ENCODE measurements around the gene ADAMTS2.

The ADAMTS2 gene

GRCh38 chr5:179270581-179271427 is 74.5 kb downstream of the ADAMTS2 start:
- Histone ChIP-seq H3K27ac (ENCODE audit: low read depth in 2 of 2, low read length in 2 of 2) (peak overlapping the region in 1 of 2 donors; percentile 32), H3K4me1 (ENCODE audit: control insufficient read depth in 2 of 2, insufficient read depth in 2 of 2, low read length in 2 of 2) (peaks cover 6% of the 10 kb centered on the region in 2 donors), H3K9me3 (ENCODE audit: control insufficient read depth in 2 of 2, low read length in 2 of 2) (no peaks in the 10 kb centered on the region)

GRCh38 chr5:179269781-179270543 is 75.3 kb downstream of the ADAMTS2 start:
- H3K27me3 ChIP-seq (ENCODE audit: control insufficient read depth in 2 of 2, insufficient read depth in 2 of 2, low read length in 2 of 2): no peaks in the 10 kb centered on the region
- no peak overlapping the region for H3K4me3 ChIP-seq (ENCODE audit: low read length in 2 of 2)
- no peak overlapping the region for H3K9ac ChIP-seq (ENCODE audit: low read depth in 1 of 2, low read length in 2 of 2)
- H3K4me1 ChIP-seq (ENCODE audit: control insufficient read depth in 2 of 2, insufficient read depth in 2 of 2, low read length in 2 of 2): peaks cover 3 to 6% of the 10 kb centered on the region in 2 donors
- no peaks in the 10 kb centered on the region for H3K9me3 ChIP-seq (ENCODE audit: control insufficient read depth in 2 of 2, low read length in 2 of 2)
- H3K36me3 ChIP-seq (ENCODE audit: control insufficient read depth in 2 of 2, insufficient read depth in 2 of 2, low read length in 2 of 2): no peaks in the 10 kb centered on the region
- H3K27ac ChIP-seq (ENCODE audit: low read depth in 2 of 2, low read length in 2 of 2): no peak overlapping the region

More at GRCh38 chr5:179270581-179271427, 74.5 kb downstream of the ADAMTS2 start:
- no peaks in the 10 kb centered on the region for H3K27me3 ChIP-seq (ENCODE audit: control insufficient read depth in 2 of 2, insufficient read depth in 2 of 2, low read length in 2 of 2)
- H3K36me3 ChIP-seq (ENCODE audit: control insufficient read depth in 2 of 2, insufficient read depth in 2 of 2, low read length in 2 of 2): no peaks in the 10 kb centered on the region
- no peak overlapping the region for H3K9ac ChIP-seq (ENCODE audit: low read depth in 1 of 2, low read length in 2 of 2)
- H3K4me3 ChIP-seq (ENCODE audit: low read length in 2 of 2): no peak overlapping the region

GRCh38 chr5:179268966-179269693 is 76.1 kb downstream of the ADAMTS2 start:
- no peak overlapping the region for H3K9ac ChIP-seq (ENCODE audit: low read depth in 1 of 2, low read length in 2 of 2)
- no peak overlapping the region for H3K4me3 ChIP-seq (ENCODE audit: low read length in 2 of 2)
- no peaks in the 10 kb centered on the region for H3K27me3 ChIP-seq (ENCODE audit: control insufficient read depth in 2 of 2, insufficient read depth in 2 of 2, low read length in 2 of 2)
- no peak overlapping the region for H3K27ac ChIP-seq (ENCODE audit: low read depth in 2 of 2, low read length in 2 of 2)
- no peaks in the 10 kb centered on the region for H3K9me3 ChIP-seq (ENCODE audit: control insufficient read depth in 2 of 2, low read length in 2 of 2)
- H3K4me1 ChIP-seq (ENCODE audit: control insufficient read depth in 2 of 2, insufficient read depth in 2 of 2, low read length in 2 of 2): peaks cover 3 to 6% of the 10 kb centered on the region in 2 donors
- no peaks in the 10 kb centered on the region for H3K36me3 ChIP-seq (ENCODE audit: control insufficient read depth in 2 of 2, insufficient read depth in 2 of 2, low read length in 2 of 2)

GRCh38 chr5:179268399-179268952 is 76.8 kb downstream of the ADAMTS2 start:
- H3K9ac ChIP-seq (ENCODE audit: low read depth in 1 of 2, low read length in 2 of 2): no peak overlapping the region
- H3K27ac ChIP-seq (ENCODE audit: low read depth in 2 of 2, low read length in 2 of 2): no peak overlapping the region
- no peak overlapping the region for H3K4me3 ChIP-seq (ENCODE audit: low read length in 2 of 2)
- H3K27me3 ChIP-seq (ENCODE audit: control insufficient read depth in 2 of 2, insufficient read depth in 2 of 2, low read length in 2 of 2): no peaks in the 10 kb centered on the region
- H3K36me3 ChIP-seq (ENCODE audit: control insufficient read depth in 2 of 2, insufficient read depth in 2 of 2, low read length in 2 of 2): no peaks in the 10 kb centered on the region
- peaks cover 3 to 6% of the 10 kb centered on the region in 2 donors for H3K4me1 ChIP-seq (ENCODE audit: control insufficient read depth in 2 of 2, insufficient read depth in 2 of 2, low read length in 2 of 2)
- no peaks in the 10 kb centered on the region for H3K9me3 ChIP-seq (ENCODE audit: control insufficient read depth in 2 of 2, low read length in 2 of 2)

- H3K9ac ChIP-seq (ENCODE audit: low read depth in 1 of 2, low read length in 2 of 2): no peak overlapping the region
- H3K36me3 ChIP-seq (ENCODE audit: control insufficient read depth in 2 of 2, insufficient read depth in 2 of 2, low read length in 2 of 2): no peaks in the 10 kb centered on the region
- H3K27me3 ChIP-seq (ENCODE audit: control insufficient read depth in 2 of 2, insufficient read depth in 2 of 2, low read length in 2 of 2): no peaks in the 10 kb centered on the region
- no peaks in the 10 kb centered on the region for H3K9me3 ChIP-seq (ENCODE audit: control insufficient read depth in 2 of 2, low read length in 2 of 2)
- no peak overlapping the region for H3K4me3 ChIP-seq (ENCODE audit: low read length in 2 of 2)
- H3K27ac ChIP-seq (ENCODE audit: low read depth in 2 of 2, low read length in 2 of 2): no peak overlapping the region
- H3K4me1 ChIP-seq (ENCODE audit: control insufficient read depth in 2 of 2, insufficient read depth in 2 of 2, low read length in 2 of 2): peaks cover 3 to 6% of the 10 kb centered on the region in 2 donors
Measured at GRCh38 chr5:179267671-179268083, 77.6 kb downstream of the ADAMTS2 start.

- peaks cover 3 to 6% of the 10 kb centered on the region in 2 donors for H3K4me1 ChIP-seq (ENCODE audit: control insufficient read depth in 2 of 2, insufficient read depth in 2 of 2, low read length in 2 of 2)
- H3K27me3 ChIP-seq (ENCODE audit: control insufficient read depth in 2 of 2, insufficient read depth in 2 of 2, low read length in 2 of 2): no peaks in the 10 kb centered on the region
- no peak overlapping the region for H3K9ac ChIP-seq (ENCODE audit: low read depth in 1 of 2, low read length in 2 of 2)
- no peak overlapping the region for H3K27ac ChIP-seq (ENCODE audit: low read depth in 2 of 2, low read length in 2 of 2)
- H3K9me3 ChIP-seq (ENCODE audit: control insufficient read depth in 2 of 2, low read length in 2 of 2): no peaks in the 10 kb centered on the region
- H3K36me3 ChIP-seq (ENCODE audit: control insufficient read depth in 2 of 2, insufficient read depth in 2 of 2, low read length in 2 of 2): no peaks in the 10 kb centered on the region
- H3K4me3 ChIP-seq (ENCODE audit: low read length in 2 of 2): no peak overlapping the region
Measured at GRCh38 chr5:179267071-179267670, 78.1 kb downstream of the ADAMTS2 start.

GRCh38 chr5:179266291-179267070 is 78.8 kb downstream of the ADAMTS2 start:
- Histone ChIP-seq H3K27ac (ENCODE audit: low read depth in 2 of 2, low read length in 2 of 2) (peak overlapping the region; percentile 56 to 65), H3K4me3 (ENCODE audit: low read length in 2 of 2) (no peak overlapping the region), H3K36me3 (ENCODE audit: control insufficient read depth in 2 of 2, insufficient read depth in 2 of 2, low read length in 2 of 2) (no peaks in the 10 kb centered on the region), H3K9me3 (ENCODE audit: control insufficient read depth in 2 of 2, low read length in 2 of 2) (no peaks in the 10 kb centered on the region), H3K4me1 (ENCODE audit: control insufficient read depth in 2 of 2, insufficient read depth in 2 of 2, low read length in 2 of 2) (peaks cover 3 to 6% of the 10 kb centered on the region in 2 donors), H3K27me3 (ENCODE audit: control insufficient read depth in 2 of 2, insufficient read depth in 2 of 2, low read length in 2 of 2) (no peaks in the 10 kb centered on the region), H3K9ac (ENCODE audit: low read depth in 1 of 2, low read length in 2 of 2) (no peak overlapping the region)

- peak overlapping the region in 1 of 2 donors; percentile 29 for H3K9ac ChIP-seq (ENCODE audit: low read depth in 1 of 2, low read length in 2 of 2)
- H3K36me3 ChIP-seq (ENCODE audit: control insufficient read depth in 2 of 2, insufficient read depth in 2 of 2, low read length in 2 of 2): no peaks in the 10 kb centered on the region
- H3K27ac ChIP-seq (ENCODE audit: low read depth in 2 of 2, low read length in 2 of 2): peak overlapping the region; percentile 56 to 65
- H3K4me3 ChIP-seq (ENCODE audit: low read length in 2 of 2): no peak overlapping the region
- peaks cover 3 to 6% of the 10 kb centered on the region in 2 donors for H3K4me1 ChIP-seq (ENCODE audit: control insufficient read depth in 2 of 2, insufficient read depth in 2 of 2, low read length in 2 of 2)
- no peaks in the 10 kb centered on the region for H3K27me3 ChIP-seq (ENCODE audit: control insufficient read depth in 2 of 2, insufficient read depth in 2 of 2, low read length in 2 of 2)
- H3K9me3 ChIP-seq (ENCODE audit: control insufficient read depth in 2 of 2, low read length in 2 of 2): no peaks in the 10 kb centered on the region
Measured at GRCh38 chr5:179265514-179266290, 79.6 kb downstream of the ADAMTS2 start.
